Measurements from ENCODE around the gene LAMC2.

LAMC2 gene

DNA sequence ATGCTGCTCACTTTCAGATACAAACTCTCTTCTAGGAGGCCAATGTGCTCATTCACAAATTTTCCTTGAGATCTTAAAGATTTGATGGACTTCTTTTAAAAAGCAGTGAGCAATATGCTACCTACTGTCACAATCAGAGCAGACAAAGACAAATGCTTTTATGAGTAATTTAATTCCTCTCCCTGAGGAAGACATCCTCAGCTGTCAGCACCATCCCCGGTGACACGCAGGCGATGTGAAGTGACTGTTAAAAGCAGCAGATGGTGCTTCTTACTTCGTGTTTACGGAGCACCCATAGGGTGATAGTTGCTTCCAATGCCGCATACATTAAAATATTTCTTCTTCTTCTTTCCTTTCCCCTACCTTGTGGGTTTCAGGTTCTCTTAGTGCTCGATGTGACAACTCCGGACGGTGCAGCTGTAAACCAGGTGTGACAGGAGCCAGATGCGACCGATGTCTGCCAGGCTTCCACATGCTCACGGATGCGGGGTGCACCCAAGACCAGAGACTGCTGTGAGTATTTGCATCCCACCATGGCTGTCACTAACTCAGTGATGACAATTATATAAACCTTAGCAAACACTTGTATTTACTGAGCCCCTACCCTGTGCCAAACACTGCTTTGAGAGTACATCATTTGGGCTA is 29.1 kb downstream of the LAMC2 start:
- no peak for DNase-seq

DNA sequence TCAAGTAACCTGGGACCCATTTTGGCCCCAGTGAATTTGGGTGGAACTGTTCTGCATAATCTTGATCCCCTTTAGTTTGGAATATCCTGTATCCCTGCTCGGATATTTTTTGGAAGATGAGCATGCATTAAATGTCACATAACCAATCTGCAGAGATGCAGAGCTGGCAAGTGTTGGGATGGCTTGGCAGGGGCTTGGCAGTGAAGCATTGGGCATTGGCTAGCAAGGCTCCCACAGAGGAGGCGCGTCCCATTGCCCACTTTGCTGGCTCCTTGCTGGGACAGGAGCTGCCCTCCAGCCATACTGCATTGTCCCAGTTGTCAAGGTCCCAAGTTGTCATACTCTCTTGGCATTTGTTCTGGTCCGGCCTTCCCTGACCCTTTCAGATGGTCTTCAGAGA is 29.9 kb downstream of the LAMC2 start:
- DNase-seq = no peak

DNA sequence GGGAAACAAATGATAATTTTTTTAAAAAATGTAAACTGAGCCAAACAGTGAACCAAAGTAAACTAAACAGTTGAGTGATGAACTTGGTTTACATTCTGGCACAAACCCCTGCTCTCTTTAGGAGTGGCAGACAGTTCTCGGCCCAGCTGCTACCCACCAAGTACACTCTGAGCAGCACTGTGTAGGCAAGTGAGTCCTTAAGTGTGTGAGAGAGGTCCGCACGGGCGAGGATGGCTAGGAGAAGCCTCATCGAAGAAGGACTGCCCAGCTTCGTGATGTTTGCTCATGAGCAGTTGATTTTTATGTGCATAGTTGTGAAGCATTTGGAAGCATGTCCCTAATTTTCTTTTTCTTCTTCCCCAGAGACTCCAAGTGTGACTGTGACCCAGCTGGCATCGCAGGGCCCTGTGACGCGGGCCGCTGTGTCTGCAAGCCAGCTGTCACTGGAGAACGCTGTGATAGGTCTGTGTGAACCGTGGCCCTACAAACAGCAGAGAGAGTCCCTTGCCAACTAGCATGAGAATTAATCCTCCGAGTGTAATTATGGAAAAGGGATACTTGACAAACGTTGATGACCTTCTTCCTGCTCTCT is 32.1 kb downstream of the LAMC2 start:
- DNase-seq = peak; percentile 41

DNA sequence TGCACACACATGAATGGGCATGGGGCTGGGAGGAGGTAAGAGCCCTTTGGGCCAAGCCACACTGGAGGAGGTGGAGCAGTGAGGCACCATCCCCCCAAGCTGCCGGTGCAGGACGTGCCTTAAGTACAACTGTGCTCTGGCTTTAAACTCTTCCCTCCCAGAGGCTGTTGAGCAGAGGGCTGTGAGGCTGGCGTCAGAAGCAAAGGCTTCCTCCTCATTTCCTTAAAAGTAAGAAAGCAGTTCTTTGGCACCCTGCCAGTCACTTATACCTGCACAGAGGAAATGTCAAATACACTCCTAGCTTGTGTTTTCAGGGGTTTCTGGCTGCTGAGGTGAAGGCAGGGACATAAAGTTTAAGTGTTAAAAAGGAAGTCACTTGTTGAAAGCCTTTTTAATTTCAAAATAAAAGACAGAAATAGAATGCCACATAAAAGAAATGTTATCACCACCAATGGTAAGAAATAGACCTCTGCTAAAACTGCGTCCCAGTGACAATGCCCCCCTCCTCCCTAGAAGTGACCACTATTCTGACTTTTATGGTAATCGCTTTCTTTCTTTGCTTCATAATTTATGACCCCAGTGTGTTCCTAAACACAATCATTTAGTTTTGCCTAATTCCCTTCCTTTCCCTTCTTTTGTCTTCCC is 33.0 kb downstream of the LAMC2 start:
- DNase-seq = peak; percentile 78

DNA sequence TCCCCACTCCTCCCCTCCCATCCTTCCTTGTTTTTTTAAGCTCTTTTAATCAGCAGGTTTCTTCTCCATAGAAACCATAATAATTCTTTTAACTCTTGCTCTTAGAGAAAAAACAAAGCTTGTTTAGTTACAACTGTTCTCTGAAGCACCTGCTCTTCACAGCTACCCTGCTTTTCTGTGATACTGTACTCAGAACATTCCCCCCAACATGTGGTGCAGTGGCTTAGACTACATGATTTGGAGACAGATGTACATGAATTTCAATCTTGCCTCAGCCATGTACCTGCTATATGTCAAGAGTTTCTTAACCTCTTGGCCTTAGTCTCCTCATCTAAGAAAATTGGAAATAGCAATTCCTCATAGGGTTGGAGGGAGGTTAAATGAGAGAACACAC is 33.5 kb downstream of the LAMC2 start:
- no peak for DNase-seq

DNA sequence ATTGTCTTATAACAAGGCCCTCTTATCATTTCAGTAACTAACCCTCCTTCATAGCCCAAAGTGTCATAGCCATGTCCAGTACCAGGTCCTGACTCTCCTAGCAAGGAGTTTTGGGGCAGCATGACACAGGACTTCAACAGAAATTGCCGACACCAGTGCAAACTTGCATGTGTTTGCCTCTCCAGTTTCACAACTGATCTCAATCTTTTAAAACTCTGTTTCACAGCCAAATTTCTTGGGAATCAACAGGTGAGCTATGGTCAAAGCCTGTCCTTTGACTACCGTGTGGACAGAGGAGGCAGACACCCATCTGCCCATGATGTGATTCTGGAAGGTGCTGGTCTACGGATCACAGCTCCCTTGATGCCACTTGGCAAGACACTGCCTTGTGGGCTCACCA is 36.8 kb downstream of the LAMC2 start:
- no peak for DNase-seq

DNA sequence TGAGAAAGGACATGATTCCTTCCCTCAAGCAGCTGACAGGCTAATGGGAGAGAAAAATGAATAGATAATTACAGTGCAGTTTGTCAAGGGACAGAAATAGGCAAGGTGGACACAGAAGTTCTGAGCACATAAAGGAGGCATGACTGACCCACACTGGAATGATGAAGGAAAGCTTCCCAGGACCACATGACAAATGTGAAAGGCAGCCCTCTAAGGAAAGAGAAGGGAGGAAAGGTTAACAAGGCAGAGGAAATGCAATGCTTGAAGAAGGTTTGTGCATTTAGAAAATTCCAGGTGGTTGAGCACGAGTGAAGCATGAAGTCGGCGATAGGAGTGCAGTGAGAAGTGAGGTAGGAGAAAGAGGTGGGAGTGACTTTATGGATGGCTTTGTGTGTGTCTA is 37.4 kb downstream of the LAMC2 start:
- no peak for DNase-seq

DNA sequence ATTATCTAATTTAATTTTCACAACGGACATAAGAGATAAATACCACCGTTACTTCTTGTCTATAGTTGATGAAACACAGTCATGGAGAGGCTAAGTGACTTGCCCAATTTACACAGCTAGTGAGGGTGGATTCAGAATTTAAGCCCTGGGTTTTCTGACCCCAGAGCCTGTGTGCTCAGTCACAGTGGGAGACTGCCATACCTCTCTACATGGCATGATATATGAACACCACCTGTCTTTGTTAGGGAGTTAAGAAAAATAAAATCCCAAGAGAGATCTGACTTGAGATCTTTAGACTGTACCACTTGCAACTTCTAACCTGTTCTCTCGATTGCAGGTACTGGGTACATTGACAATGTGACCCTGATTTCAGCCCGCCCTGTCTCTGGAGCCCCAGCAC is 40.3 kb downstream of the LAMC2 start:
- DNase-seq = no peak

DNA sequence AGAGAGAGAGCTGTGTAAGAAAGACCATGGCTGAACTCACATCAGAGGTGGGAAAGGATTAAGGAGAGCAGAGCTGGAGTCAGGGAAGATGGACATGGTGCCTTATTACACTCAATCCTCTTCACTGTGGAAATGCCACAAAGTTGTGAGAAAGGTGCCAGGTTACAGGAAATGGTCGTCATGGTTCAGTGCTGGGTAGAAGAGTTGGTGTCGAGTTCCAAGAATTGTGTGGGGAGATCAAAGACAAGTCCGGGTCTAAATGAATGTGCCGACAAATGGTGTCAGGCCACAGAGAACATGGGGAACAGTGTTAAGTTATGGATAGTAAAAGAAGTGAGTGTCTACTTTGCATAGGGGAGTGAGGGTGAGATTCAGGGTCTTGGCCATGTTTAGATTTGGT is 40.9 kb downstream of the LAMC2 start:
- peak; percentile 68 for DNase-seq

DNA sequence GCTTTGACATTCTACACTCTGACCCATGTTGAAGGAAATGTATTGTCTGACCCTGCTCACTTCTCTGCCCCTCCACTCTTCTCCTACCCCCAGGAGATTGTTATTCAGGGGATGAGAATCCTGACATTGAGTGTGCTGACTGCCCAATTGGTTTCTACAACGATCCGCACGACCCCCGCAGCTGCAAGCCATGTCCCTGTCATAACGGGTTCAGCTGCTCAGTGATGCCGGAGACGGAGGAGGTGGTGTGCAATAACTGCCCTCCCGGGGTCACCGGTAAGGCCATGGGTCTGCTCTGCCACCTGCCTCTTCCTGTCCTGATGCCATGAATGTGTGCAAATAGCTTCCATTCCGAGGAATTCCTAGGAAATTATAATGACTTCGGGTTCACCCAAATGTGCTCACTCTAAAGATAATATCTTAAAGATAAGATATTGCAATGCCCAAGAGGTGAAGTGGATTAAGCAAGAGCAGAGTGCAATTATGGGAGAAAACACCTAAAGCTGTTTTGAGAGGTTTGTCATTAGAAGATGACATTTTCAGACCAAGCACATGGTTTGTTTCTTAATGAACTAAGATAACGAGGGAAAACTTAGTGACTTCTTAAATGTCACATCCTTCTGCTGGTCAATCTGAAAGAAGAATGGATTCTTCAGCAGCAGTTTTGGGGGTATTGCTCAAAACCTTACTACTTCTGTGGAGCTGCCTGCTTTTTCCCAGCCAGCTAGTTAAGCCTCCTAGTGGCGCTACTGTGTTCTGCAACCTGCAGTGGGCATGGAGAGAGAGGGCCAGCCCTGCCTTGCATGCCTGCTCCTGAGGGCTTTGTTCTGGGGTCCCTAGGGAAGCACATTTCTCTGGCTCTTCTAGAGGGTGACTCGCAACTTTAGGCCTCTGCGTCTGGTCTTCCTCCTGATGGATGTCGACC is 41.6 kb downstream of the LAMC2 start:
- no peak for DNase-seq

DNA sequence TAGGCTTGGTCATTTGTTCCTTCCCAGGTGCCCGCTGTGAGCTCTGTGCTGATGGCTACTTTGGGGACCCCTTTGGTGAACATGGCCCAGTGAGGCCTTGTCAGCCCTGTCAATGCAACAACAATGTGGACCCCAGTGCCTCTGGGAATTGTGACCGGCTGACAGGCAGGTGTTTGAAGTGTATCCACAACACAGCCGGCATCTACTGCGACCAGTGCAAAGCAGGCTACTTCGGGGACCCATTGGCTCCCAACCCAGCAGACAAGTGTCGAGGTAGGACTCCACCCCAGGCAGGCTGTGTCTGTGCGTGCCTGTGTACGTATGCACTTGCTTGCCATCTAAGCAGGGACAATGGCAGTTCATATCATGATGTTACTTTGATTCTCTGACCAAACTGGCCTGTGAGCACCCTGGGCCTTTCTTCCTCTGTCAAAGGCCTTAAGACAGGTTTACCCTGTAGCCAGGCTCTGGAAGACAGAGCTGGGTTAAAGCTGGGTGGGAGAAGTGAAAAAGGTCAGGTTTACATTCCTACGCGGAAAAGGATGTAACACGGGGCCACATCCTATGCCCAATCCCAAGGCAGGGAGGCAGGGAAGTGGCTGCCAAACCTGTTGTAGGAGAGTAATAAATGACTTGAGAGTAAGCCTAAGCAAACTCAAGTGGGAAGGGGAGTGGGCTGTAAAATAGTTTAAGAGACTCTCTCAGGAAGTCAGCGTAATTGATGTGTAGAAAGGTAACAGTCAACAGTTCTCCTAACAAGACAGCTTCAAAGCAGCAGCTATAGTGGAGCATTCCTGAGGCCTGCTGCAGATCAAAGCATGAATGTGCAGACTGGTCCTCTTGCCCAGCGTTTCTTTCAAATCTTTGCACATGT is 42.5 kb downstream of the LAMC2 start:
- DNase-seq = no peak

DNA sequence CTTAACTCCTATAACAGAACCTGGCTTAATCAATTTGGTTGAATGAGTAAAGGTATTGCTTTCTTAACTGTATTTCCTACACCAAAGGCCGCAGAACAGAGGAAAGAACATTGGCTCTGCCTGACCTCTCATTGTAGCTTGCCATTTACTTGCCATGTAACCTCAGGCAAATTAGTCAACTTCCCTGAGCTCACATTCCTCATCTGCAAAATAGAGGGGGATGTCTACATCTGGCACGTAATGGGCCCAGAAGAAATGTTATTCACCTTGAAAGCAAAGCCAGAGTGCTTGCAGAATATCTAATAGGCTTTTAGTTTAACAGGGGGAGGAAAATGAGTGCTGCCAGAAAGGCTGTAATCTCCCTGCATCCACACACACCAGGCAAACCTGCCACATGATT is 44.3 kb downstream of the LAMC2 start:
- DNase-seq = no peak

DNA sequence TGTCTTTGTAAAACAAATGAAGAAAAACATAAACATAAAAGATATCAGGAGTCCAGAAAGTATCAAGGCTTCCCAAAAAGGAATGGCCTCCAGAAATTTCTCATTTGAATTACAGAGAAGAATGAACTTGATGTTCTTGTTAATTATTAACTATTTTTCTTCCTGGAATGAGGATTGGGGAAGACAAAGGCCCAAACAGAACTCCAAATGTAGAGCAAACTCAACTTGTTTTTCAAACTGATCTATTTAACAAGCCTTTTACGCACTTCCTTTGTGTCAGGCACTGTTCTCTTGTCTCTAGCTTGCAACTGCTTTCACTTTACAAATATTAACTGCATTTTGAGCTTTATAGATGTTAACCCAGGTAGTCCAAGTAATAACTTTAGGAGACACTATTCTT is 45.5 kb downstream of the LAMC2 start:
- DNase-seq = no peak

DNA sequence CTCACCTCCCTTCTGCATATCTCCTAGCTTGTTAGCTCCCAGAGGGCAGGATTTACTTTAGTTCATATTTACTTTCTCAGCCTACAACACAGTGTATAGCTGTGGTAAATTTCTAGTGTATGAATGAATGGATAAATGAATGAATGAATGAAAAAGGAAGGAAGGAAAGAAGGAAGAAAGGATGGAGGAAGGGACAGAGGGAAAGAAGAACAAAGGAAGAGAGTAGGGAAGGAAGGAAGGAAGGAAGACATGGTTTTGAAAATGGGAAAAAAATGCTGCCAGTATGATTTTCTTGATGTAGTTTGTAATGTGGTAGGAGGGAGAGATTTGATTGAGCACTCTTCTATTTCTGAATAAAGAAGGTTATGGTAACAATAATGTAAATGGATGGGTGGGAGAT is 47.0 kb downstream of the LAMC2 start:
- DNase-seq = no peak

DNA sequence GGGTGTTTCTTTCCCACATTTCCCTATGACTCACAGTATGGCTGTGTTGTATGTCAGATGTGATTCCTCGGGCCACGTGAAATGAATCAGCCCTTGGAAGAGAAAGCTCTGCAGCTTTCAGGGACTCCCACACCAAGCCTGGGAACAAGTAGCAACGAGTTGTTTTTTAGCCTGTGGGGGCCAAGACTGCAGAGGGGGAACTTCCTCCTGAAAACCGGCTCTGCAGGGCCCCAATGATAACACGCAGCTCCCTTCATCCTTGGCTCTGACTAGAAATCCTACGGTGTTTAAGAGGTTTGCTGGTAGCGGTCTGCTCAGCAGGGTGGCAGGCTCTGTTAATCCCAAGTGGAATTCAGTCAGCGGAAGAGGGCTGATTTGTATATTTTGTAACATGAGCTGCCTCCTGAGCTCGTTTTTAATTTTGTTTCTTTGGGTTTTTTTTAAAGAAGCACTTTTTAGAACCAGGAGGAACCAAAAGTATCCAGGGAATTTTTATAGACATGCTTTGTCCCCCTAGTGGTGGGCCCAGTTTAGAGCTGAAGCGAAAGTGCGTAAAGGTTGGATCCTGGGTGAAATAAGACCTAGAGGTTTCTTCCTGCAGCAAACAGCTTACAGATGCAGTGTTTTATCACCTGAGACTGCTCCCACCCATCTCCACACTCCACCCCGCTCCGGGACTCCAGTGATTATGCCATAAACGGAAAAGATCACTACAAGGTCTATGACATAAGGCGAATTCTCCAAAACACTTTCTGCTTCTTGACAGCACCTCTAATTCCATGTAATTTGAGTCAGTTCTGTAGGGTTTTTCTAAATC is 48.8 kb downstream of the LAMC2 start:
- peak; percentile 70 for DNase-seq

DNA sequence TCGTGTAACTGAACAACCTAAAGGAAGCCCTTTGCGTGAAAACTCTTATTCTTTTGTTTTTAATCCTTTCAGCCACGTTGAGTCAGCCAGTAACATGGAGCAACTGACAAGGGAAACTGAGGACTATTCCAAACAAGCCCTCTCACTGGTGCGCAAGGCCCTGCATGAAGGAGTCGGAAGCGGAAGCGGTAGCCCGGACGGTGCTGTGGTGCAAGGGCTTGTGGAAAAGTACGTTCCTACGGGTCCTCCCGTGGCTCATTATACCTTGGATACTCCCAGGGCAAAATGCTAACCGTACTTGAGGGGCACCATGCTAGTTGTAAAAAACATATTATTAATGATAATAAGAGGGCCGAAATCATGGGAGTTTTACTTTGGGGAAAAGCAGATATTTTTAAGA is 49.4 kb downstream of the LAMC2 start:
- peak; percentile 92 for DNase-seq

DNA sequence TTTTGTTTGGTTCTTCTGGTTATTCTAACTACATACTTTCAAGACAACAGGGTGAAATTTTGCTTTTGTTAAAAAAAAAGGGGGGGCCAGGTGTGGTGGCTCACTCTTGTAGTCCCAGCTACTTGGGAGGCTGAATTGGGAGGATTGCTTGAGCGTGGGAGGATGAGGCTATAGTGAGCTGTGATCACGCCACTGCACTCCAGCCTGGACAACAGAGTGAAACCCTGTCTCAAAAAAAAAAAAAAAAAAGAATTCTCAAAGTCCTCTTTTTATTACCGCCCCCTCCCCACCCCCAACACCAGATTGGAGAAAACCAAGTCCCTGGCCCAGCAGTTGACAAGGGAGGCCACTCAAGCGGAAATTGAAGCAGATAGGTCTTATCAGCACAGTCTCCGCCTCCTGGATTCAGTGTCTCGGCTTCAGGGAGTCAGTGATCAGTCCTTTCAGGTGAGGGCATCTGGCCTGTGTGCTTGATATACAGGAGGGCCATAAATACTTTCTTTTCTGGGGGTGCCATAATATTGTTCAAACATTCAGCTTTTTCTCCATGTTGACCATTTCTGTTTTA is 50.2 kb downstream of the LAMC2 start:
- DNase-seq = no peak

DNA sequence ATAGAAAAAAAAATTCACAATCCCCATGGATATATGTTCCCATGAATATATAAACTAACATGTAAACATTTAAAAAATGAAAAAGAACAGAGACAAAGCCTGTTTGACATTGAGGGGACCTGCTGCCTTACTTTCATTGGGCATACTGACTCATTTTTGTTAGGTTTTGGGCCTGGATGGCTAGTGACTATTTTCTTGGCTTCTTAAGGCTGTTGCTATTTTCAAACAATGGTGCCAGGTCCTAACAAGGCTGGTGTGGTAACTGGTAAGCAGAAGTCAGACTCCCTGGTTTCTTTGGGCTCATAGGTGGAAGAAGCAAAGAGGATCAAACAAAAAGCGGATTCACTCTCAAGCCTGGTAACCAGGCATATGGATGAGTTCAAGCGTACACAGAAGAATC is 51.0 kb downstream of the LAMC2 start:
- no peak for DNase-seq

DNA sequence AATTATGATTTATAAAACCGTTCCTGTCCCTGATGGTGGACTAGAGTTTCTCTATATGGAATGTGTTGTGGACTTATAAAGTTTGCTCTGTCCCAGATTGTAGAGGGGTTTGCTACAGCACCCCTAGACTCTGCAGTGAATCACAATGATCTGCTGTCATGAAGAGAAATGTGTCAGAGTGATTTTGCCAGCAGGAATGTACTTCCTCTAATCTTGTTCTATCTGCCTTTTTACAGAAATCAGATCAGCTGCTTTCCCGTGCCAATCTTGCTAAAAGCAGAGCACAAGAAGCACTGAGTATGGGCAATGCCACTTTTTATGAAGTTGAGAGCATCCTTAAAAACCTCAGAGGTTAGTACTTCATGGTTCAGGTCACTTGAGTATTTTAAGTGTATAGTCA is 52.0 kb downstream of the LAMC2 start:
- DNase-seq = no peak

DNA sequence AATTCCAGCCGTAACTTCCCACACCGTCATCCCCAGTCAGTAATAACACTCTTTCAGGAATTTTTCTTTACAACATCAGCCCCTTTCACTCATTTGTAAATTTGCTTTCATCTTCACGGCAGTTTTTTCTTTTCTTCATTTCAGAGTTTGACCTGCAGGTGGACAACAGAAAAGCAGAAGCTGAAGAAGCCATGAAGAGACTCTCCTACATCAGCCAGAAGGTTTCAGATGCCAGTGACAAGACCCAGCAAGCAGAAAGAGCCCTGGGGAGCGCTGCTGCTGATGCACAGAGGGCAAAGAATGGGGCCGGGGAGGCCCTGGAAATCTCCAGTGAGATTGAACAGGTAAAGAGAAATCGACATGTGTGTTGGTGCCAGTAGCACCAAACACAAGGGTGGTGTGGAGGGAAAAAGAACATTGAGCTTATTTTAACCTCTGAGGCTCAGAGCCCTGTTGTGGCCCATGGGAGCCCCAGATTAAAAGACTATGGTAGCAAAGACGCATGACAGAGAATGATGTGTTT is 53.2 kb downstream of the LAMC2 start:
- no peak for DNase-seq
